Measurements from ENCODE around the gene FLACC1.
"Not testable (repeated sequence)": the region's sequence is repeated elsewhere in the genome, so short reads cannot be mapped to it uniquely, and the experiment has no call there.

Gene FLACC1

DNA sequence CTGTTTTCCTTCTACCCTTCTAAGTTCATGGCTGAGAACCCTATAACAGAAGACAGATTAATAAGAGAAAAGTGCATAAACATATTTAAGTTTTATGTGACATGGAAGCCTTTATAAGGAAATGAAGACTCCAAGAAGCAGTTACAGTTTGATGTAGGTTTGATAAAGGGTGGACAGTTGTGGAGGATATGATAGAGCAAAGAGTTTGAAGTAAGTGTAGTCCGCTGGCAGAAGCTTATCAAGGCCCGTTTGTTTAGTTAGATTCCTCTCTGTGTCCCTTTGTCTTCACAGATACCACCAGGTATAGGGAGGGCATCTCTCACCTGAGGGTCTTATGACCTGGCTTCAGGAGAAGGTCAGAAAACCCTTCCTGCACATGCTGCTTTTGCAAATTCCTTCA, 107.3 kb downstream of the FLACC1 start:
- DNase-seq = no peak

DNA sequence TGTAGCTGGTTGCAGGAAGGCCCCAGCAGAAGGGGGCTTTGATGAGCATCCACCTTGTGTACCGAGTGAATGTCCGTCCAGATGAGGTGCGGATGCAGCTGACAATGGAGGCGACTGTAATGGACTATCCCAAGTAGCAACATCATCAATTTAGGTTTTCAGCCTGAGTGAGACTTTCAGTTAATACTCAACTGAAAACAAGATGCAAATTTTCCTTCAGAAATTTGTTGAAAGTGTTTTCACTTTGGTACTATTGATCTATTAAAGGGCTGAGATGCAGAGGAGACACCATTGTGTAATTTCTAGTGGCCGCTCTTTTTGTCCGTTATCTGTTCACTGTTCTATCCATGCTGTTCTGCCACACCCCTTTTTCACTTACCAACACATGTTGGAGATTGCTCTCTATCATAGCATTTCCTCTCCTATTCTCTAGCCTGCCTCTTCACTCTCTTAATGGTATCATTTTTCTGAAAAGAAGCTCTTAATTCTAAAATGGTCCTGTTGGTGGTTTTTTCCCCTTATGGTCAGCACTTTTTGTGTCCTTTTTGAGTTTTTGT, 108.8 kb downstream of the FLACC1 start:
- no peak for DNase-seq

DNA sequence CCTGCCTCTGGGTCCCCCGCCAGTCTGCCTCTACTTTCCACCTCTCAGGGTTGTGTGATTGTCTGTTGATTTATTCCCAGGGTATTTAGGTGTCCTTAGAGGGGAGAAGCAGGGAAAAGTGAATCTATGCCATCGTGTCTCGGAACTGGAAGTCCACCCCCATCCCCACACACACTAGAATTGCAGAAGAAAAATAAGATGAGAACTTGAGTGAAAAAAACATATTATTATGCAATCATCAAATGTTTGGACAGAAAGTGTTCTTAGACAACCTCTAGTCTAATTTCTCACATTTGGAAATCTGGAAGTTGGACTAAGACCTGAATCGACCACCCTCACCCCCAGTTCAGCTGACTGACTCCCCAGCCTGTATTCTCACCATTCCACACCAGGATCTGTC, 110.9 kb downstream of the FLACC1 start:
- no peak for DNase-seq

DNA sequence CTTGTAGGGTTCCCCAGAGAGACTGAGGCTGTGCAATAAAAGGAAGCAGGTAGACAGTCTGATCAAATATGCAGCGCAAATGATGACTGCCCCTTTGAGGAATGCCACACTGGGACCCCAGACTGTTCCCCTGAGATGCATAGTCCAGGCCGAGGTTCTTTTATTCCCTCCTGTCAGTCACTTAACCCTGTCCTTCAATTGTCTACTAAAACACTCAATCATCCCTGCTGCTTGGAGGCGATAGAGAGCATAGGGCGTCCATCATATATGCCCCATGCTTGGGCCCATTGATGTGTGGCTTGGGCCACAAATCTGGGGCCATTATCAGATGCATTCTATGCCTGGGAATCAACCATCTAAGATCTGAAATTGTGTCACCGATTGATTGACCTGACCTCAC, 112.3 kb downstream of the FLACC1 start:
- DNase-seq = no peak

DNA sequence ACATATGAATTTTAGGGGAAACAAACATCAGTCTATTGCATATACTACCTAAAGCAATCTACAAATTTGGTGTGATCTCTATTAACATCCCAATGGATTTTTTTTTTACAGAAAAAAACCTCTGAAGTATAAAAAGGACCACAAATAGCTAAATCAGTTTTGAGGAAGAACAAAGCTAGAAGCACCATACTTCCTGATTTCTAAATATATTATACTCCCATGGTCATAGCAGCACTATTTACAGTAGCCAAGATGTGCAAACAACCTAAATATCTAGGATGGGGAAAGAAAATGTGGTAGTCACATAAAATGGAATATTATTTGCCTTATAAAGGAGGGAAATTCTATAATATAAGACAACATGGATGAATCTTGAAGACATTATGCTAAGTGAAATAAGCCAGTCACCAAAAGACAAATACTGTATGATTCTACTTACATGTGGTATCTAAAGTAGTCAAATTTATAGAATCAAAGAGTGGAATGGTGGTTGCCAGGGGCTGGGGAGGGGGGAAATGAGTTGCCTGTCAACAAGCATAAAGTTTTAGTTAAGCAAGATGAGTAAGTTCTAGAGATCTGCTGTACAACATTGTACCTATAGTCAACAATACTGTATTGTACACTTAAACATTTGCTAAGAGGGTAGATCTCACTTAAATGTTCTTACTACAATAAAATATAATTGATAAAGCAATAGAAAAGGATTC, 114.4 kb downstream of the FLACC1 start:
- no peak for DNase-seq

DNA sequence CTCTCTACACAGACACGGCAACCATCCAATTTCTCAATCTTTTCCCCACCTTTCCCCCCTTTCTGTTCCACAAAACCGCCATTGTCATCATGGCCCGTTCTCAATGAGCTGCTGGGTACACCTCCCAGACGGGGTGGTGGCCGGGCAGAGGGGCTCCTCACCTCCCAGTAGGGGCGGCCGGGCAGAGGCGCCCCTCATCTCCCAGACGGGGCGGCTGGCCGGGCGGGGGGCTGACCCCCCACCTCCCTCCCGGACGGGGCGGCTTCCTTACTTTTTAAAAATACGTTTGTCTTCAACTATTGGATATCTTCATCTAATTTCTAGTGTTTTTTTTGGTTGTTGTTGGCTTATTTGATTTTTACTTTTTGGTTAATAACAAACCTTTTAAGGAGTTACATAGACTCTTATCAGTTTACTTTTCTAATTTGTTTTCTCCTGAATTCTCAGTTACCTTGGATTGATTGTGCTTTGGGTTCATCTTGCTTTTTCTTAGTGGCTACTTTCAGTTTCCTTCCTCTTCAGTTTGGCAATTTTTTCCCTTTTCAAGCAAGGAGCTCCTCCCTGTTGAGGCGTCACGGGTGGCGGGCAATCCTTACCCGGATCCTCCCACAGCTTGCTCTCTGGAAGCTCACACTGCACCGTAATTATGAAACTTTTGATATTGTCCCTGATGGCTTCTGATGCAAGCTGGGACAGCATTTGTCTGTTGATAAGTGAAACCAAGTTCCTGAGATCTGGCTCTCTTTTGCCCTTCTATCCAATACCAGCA, 117.8 kb downstream of the FLACC1 start:
- not testable (repeated sequence) for DNase-seq

Data from CD4-positive, alpha-beta T cell treated with Interleukin-17A for 1 hour (primary cell).